KOPT-K1 (cell line): ENCODE measurements around the gene CDA.

Experiments
- H3K27ac ChIP-seq: fragments of 200-600 bp; sonication (generic); 2 replicates; pipeline ENCODE4 v1.5.1; 2016; ENCODE audit warnings: antibody characterized with exemption, mild to moderate bottlenecking, low read depth, low read length; ENCODE audit not compliant: poor library complexity, severe bottlenecking
- H3K36me3 ChIP-seq: fragments of 200-600 bp; sonication (generic); 2 replicates; pipeline ENCODE4 v1.5.1; 2017; ENCODE audit warnings: antibody characterized with exemption, mild to moderate bottlenecking, low read length, moderate library complexity; ENCODE audit not compliant: insufficient read depth
- H3K9me3 ChIP-seq: fragments of 200-600 bp; sonication (generic); 2 replicates; pipeline ENCODE4 v1.5.1; 2017; ENCODE audit warnings: antibody characterized with exemption, low read length, mild to moderate bottlenecking; ENCODE audit not compliant: insufficient read depth, poor library complexity, severe bottlenecking

The CDA gene

GRCh38 chr1:20574686-20575540 is 14.0 kb upstream of the CDA start:
- Histone ChIP-seq H3K36me3 (no peaks in the 10 kb centered on the region), H3K27ac (no peak overlapping the region), H3K9me3 (peaks cover 4% of the 10 kb centered on the region)

GRCh38 chr1:20575541-20576336 is 13.2 kb upstream of the CDA start:
- Histone ChIP-seq H3K36me3 (no peaks in the 10 kb centered on the region), H3K9me3 (peaks cover 4% of the 10 kb centered on the region), H3K27ac (no peak overlapping the region)

- H3K27ac ChIP-seq, result no peak overlapping the region
These were observed 10.8 kb upstream of the CDA start for GRCh38 chr1:20578062-20578461.

GRCh38 chr1:20578721-20579395 is 10.0 kb upstream of the CDA start:
- Histone ChIP-seq H3K36me3 (no peaks in the 10 kb centered on the region), H3K9me3 (no peaks in the 10 kb centered on the region), H3K27ac (no peak overlapping the region)

More at GRCh38 chr1:20578062-20578461, 10.8 kb upstream of the CDA start:
- Histone ChIP-seq H3K9me3 (no peaks in the 10 kb centered on the region), H3K36me3 (no peaks in the 10 kb centered on the region)

- Histone ChIP-seq H3K36me3 (no peaks in the 10 kb centered on the region), H3K9me3 (no peaks in the 10 kb centered on the region), H3K27ac (no peak overlapping the region)
These were observed 4.0 kb upstream of the CDA start for GRCh38 chr1:20584890-20585289.

GRCh38 chr1:20586953-20587660 is 1.8 kb upstream of the CDA start:
- Histone ChIP-seq H3K36me3 (no peaks in the 10 kb centered on the region), H3K27ac (no peak overlapping the region), H3K9me3 (no peaks in the 10 kb centered on the region)

GRCh38 chr1:20587661-20588053 is 1.2 kb upstream of the CDA start:
- no peaks in the 10 kb centered on the region for H3K9me3 ChIP-seq
- no peak overlapping the region for H3K27ac ChIP-seq
- no peaks in the 10 kb centered on the region for H3K36me3 ChIP-seq

- Histone ChIP-seq H3K9me3 (no peaks in the 10 kb centered on the region), H3K27ac (no peak overlapping the region), H3K36me3 (no peaks in the 10 kb centered on the region)
These were observed 708 bp downstream of the CDA start for GRCh38 chr1:20589331-20590278.

- no peak overlapping the region for H3K27ac ChIP-seq
These were observed 1.4 kb downstream of the CDA start for GRCh38 chr1:20590306-20590777.

GRCh38 chr1:20593756-20594155 is 4.9 kb downstream of the CDA start:
- Histone ChIP-seq H3K9me3 (no peaks in the 10 kb centered on the region), H3K36me3 (no peaks in the 10 kb centered on the region), H3K27ac (no peak overlapping the region)

More at GRCh38 chr1:20590306-20590777, 1.4 kb downstream of the CDA start:
- Histone ChIP-seq H3K9me3 (no peaks in the 10 kb centered on the region), H3K36me3 (no peaks in the 10 kb centered on the region)

GRCh38 chr1:20594746-20595145 is 5.8 kb downstream of the CDA start:
- Histone ChIP-seq H3K36me3 (no peaks in the 10 kb centered on the region), H3K27ac (no peak overlapping the region), H3K9me3 (no peaks in the 10 kb centered on the region)

- H3K27ac ChIP-seq, result no peak overlapping the region
These were observed 7.2 kb downstream of the CDA start for GRCh38 chr1:20596106-20596505.

GRCh38 chr1:20597650-20598049 is 8.8 kb downstream of the CDA start:
- Histone ChIP-seq H3K36me3 (no peaks in the 10 kb centered on the region), H3K9me3 (no peaks in the 10 kb centered on the region), H3K27ac (no peak overlapping the region)

More at GRCh38 chr1:20596106-20596505, 7.2 kb downstream of the CDA start:
- no peaks in the 10 kb centered on the region for H3K9me3 ChIP-seq
- H3K36me3 ChIP-seq, result no peaks in the 10 kb centered on the region

GRCh38 chr1:20600156-20600555 is 11.3 kb downstream of the CDA start:
- no peak overlapping the region for H3K27ac ChIP-seq
- H3K9me3 ChIP-seq, result no peaks in the 10 kb centered on the region

More at GRCh38 chr1:20600156-20600555, 11.3 kb downstream of the CDA start:
- H3K36me3 ChIP-seq, result no peaks in the 10 kb centered on the region
